CD4-positive, alpha-beta T cell treated with Interleukin-15 for 1 hour (primary cell): ENCODE measurements around the gene ANAPC1.
A peak's percentile ranks its signal among the peaks of the same experiment; 100 is the strongest.
"Not testable (repeated sequence)": the region's sequence is repeated elsewhere in the genome, so short reads cannot be mapped to it uniquely, and the experiment has no call there.

ENCODE experiments used
- DNase-seq: peaks from one replicate; pipeline ENCODE4 v3.0.0-alpha.2; 2020

ANAPC1 gene

DNA sequence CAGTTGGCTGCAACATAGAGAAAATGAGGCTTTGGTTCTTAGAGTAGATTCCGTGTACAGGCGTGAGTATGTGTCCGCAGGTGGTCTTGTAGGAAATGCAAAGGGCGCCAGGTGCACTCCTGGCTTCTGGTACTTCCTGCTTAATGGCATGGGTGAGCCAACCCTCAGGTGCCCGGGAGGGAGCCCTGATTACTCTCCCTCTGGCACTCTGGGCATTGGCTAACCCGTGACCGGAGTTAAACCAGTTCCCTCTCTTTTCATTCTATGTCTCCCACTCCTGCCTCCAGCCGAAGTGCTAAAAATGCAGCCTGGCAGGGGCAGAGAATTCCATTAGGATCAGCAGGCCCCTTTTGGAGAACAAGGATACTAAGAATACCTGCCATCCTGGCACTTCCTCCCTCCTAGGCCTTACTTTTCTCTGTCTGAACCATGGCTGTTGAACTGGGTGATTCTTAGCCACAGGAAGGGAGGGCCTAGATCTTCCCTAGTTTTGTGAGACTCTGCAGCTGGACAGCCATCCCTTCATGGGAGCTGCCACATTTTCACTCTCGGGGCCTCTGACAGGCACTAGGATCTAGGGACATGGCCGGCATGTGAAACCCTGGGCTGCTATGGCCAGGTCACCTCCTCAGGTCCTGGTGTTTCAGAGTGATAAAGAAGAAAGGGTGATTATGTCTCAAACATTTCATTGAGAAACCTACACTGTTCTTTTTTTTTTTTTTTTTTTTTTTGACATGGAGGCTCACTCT, 20.9 kb upstream of the ANAPC1 start:
- no peak for DNase-seq

DNA sequence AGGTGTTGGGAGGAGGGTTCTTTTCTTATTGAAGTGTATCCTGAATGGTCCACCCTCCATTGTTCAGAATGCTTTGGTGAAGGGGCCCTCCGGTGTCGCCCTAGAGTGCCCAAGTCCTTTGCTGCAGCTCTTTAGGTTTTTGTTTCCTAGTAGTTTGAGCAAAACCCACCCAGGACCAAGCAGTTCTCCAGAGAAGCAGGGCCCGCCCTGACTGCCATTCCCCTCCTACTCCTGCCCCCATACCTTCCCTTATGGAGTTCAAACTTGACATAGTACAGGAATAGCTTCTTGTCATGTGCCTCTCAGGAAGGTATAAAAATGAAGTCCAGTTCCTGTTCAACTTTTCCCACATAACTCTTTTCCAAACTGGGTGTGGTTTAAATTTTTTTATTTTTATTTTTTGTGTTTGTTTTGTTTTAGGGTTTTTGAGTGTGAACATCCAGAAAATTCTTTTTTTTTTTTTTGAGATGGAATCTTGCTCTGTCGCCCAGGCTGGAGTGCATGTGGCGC, 20.0 kb upstream of the ANAPC1 start:
- no peak for DNase-seq

DNA sequence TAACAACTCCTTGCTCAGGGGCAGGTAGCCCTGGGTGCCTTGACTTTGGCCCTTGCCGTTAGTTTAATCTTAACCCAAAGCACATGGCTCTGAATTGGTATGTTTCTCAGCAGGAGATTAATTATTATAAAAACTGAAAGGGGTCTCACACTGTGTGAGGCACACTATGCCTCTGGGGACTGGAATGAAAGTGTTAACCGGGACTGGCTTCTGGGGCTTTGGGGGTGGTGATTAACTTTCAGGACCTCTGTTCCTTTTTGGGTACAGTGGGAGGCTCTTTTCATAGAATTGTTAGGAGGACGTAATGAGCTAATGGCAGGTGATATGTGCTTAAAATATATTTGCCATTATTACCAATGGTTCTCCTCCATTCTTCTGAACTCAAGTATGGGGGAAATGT, 19.5 kb upstream of the ANAPC1 start:
- no peak for DNase-seq

DNA sequence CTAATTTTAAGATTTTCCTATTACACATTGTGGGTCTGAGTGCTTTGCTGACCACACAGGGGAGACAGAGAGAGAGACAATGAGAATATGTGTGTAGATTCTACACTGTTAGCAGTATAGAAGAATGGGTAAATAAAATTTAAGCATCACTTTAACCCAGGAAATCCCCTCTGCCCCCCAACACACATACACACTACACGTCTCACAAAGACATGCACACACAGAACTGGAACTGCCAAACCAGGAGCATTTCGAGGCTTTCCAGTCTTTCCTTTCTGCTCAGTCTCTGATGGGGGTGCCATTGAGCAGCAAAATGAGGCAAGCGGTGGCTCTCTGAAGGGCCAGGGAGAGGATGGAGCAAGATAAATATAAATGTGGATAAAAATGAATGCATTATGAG, 16.9 kb upstream of the ANAPC1 start:
- no peak for DNase-seq

DNA sequence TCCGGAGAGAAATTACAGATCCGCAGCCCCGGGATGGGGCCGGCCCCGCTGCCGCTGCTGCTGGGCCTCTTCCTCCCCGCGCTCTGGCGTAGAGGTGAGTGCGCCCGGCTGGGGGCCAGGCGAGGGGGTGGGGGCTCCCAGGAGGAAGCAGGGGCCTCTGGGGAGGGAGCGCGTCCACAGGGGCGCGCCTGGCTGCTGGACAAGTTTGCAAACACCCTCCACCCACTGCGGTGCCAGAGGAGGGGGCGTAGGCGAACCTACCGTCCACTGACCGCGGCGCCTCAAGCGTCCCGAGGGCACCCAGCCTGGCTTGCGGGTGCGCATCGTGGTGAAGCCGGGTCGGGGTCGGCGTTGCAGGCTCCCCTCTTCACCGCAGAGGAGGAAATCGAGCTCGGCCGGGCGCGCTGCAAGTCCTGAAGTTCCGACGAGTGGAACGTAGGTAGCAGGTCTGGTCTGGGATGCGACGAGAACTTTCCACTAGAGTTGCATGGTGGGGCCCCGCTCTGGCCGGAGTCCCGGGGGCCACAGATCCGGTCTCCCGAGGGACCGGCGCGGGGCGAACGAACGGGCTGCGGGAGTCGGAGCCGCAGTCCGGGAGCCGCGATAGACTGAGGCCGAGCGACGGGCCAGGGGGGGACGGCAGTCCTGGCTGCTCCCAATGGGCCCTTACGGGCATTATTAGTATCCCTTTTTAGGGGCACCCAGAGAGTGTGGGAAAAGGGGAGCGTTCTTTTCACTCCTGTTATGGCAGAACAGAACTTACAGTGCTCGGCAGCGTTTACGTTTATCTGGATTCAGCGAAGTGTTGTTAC, 14.9 kb upstream of the ANAPC1 start:
- no peak for DNase-seq

DNA sequence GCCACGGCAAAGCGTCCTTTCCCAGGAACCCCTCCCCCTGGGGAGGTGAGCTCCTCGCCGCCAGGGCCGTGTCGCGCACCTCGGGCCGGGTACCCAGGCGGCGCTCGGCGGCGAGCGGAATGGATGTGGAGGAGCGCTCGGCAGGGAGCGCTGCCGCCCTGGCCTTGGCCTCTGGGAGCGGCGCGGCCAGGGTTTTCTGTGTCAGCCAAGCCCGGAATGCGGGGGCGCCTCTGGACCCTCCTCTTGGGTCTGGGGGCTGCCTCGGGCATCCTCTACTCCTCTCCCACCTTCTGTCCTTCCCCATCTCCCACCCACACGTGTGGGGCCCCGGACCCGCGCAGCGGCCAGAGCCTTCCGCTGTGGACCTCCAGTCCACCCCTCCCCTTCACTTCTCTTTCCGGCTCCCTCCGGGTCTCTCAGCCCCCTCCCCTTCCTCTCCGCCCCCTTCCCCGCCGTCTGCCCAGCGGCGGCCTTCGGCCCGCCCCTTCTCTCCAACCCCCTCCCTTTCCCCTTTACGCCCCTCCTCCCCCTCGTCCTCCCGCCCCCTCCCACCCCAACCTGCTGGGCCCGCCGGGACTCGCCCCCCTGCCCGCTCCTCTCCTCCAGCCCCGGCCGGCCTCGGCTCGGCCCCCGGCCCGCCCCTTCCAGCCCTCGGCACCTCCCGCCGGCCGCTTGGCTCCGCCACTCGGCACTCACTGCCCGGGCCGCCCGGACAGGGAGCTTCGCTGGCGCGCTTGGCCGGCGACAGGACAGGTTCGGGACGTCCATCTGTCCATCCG, 14.1 kb upstream of the ANAPC1 start, which contains the start of gene MERTK:
Gene MERTK (plus strand): TSS at position 684 of the 779 bp plus-strand sequence. CDS start 129 bp downstream, outside the sequence.
- DNase-seq = peak; percentile 32

DNA sequence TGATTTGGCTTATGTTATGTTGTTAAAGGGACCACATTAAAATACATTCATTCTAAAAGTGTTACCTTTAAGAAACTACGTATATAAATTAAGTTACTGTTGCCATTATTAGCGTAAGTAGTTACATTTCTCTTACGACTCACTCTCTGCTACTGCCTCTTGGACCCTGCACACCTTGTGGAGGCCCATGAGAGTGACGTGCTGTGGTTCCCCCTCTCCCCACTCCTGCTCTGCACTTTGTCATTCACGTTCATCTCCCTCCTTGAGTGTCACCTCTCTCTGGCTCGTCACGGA, 13.6 kb upstream of the ANAPC1 start:
- no peak for DNase-seq

DNA sequence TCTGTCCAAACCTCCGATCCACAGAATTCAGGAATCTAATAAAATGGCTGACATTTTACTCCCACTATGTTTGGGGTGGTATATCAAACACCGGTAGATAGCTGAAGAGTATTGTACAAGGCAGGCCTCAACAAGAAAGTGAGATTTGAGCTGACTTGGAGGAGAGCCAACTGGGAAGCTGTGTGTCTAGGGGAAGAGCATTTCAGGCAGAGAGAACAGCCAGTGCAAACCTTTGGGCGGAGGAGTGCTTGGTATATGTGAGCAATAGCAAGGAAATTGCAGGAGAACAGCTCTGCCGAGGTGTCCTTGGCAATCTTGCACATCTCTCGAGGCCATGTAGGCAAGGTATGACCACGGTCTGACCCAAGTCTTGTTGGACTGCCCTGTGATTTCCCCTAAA, 12.6 kb upstream of the ANAPC1 start:
- no peak for DNase-seq

DNA sequence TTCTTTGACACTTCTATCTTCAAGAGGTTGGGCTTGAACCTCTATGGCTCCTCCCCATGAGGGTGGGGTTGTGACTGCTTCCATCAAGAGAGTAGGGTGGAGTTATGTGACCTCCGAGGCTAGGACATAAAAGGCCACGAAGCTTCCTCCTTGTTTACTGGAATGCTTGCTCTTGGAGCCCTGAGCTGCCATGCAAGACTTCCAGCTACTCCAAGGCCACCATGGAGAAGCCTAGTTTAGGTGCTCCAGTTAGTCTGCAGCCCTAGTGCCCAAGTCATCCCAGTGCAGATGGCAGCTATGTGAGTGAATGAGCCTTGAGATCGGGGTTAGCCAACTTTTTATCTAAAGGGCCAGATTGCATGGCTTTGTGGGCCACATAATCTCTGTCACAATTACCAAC, 12.0 kb upstream of the ANAPC1 start:
- no peak for DNase-seq

DNA sequence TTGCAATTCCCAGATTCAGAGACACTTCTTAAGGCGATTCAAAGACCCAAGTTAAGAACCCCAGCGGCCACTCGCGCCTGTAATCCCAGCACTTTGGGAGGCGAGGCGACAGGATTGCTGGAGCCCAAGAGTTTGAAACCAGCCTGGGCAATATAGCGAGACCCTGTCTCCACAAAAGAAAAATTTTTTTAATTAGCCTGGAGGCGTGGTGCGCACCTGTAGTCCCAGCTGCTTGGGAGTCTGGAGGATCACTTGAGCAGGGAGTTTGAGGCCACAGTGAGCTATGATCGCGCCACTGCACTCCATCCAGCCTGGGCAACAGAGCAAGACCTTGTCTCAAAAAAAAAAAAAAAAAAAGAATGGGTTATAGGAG, 585 bp upstream of the ANAPC1 start:
- DNase-seq = no peak

DNA sequence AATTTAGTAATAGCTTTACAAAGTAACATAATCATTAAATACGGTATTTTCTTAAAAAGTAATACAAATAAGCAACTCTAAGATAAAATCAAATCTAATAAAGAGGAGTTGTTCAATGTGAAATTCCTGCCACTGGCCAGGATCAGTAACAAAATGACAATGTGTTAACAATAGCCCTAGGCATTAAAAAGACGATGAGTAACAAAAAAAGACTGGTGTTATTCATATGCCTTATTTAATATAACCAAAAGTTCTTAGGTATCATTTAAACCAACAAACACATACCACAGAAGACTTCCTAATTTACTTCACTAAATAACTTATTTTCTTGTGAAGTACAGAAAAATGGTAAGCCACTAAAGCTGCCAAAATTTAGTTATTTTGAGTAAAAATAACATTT, 11.2 kb downstream of the ANAPC1 start:
- not testable (repeated sequence) for DNase-seq

DNA sequence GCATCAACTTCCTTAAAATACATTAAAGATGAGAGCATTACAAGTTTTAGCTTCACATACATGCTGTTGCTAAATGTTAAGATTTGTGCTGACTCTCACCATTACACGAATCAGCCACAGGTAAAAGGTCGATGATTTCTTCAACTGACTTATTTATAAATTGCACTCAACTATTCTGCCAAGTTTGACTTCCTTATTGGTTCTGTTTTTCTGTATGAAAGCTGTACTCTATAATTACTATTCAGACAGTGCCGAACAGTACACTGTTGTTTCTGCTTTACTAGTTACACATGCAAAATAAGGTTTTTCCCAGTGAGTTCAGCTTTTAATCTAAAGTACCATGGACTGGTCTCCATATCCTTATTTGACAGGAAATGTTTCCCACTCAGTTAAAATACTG, 18.9 kb downstream of the ANAPC1 start:
- not testable (repeated sequence) for DNase-seq

DNA sequence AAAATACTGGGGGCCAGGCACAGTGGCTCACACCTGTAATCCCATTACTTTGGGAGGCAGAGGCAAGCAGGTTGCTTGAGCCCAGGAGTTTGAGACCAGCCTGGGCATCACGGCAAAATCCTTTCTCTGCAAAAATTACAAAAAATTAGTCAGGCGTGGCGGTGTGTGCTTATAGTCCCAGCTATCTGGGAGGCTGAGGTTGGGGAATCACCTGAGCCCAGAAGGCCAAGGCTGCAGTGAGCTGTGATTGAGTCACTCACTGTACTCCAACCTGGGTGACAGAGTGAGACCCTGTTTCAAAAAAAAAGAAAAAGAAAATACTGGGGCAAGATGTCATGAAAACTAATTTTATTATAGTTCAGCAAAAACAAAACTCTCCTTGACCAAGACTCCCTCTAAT, 24.0 kb downstream of the ANAPC1 start:
- not testable (repeated sequence) for DNase-seq

DNA sequence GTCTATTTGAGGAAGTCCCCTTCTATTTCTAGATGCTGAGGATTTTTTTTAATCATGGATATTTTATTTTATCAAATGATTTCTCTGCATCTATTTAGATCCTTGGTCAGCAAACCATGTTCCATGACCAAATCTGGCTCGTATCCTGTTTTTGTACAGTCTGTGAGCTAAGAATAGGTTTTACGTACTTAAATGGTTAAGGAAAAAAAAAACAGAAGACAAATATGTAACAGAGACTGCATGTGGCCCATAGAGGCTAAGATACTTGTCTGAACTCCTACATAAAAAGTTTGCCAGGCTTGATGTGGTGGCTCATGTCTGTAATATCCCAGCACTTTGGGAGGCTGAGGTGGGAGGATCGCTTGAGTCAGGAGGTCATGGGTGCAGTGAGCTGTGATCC, 31.4 kb downstream of the ANAPC1 start:
- not testable (repeated sequence) for DNase-seq

DNA sequence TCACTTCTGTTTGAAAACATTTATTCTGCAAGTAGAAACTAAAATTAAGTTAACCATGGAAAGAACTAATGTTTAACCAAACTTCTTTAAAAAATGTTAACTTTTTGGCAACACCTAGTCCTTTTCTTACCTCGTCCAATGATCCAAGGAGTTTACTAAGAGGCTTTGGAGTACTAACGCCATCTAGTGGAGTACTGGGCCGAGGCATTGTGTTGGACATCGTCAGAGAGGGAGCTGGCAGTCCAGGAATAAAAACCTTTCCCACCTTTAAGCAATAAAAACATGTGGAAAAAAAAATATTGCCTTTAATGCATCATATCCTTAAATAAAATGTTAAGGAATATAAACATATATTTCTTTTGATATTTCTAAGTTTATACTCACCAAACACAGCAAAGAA, 33.3 kb downstream of the ANAPC1 start:
- not testable (repeated sequence) for DNase-seq

DNA sequence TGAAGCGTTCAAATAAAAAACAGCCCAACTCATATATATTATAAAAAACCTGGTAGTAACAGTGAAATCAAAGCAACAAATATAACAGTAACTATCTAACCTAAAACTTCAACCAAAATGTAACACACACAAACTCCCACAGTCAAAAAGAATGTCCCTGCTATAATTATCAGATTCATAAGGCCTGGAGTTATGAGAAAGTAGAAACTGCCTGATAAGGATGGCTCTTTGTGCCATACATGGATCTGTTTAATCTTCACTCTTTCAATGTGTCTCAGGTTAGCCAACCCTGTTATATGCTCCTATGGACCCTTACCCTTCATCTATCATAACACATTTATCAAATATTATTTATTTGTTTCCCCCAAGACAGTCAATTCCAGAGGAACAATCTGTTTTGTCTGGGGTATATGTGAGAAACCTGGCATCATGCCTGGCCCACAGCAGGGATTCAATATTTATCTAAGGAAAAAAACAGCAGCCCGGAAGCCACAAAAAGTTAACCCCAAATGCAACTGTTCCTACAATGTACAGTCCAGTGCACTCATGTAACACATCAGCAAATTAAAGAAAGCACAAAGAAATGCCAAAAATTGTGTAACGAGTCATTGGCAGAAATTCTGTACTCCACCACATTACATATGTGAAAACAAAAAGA, 44.2 kb downstream of the ANAPC1 start:
- DNase-seq = not testable (repeated sequence)

DNA sequence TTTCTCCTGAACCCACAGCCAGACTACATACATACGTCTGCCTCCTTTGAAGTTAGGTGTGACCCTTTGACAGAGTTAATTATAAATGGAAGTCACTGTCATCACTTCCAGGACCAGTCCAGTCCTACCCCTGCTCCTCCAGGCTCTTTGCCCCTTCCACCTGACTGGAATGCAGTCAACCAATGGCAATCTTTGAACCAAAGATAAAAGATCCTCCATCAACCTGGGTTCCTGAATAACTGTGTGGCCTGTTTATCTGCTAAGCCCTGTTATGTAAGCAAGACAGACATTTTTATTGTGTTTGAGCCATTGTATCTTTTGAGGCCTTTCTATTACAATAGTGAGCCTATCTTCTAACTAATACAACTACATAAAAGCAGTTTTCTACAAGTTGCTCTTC, 45.0 kb downstream of the ANAPC1 start:
- not testable (repeated sequence) for DNase-seq

DNA sequence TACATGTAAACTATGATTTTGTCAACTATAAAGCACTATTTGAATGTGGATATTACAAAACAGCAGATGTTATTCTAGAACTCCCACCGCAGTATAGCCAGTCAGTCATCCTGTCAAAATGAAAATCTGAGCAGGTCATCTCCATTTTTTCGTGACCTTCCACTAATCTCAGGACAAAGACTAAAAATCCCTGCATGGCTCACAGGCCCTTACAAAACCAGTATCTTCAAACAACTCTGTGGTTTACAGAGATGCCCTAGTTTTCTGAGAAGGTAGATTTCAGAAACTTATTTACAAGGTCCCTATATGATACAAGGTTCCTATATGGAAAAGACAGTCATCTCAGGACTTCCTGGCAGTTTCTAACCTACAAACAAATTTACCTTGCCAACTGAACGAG, 49.8 kb downstream of the ANAPC1 start:
- DNase-seq = not testable (repeated sequence)

DNA sequence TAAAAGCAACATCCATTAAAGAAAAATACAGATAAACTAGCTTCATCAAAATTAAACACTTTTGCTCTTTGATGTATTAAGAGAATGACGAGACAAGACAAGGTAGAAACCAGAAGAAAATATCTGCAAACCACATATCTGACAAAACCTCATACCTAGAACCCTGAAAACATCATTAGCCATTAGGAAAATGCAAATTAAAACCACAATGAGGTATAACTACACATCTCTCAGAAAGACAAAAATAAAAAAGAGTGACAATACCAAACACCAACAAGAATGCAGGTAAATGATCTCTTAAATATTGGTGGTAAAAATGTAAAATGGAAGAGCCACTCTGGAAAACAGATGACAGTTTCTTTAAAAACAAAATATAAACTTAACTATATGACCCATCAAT, 53.5 kb downstream of the ANAPC1 start:
- not testable (repeated sequence) for DNase-seq

DNA sequence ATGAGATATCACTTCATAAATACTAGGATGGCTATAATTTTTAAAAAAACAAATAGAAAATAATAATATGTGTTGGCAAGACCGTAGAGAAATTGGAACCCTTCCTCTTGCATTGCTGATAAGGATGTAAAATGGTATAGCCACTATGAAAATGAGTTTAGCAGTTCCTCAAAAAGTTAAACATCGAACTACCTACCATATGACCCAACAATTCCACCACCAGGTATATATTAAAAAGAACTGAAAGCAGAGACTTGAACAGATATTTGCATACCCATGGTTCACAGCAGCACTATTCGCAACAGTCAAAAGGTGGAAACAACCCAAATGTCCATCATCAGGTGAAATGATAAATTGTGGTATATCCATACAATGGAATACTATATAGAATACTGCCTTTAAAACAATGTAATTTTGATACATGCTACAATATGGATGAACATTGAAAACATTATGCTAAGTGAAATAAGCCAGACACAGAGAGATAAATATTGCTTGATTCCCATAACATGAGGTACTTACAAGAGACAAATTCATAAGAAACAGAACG, 55.7 kb downstream of the ANAPC1 start:
- not testable (repeated sequence) for DNase-seq

DNA sequence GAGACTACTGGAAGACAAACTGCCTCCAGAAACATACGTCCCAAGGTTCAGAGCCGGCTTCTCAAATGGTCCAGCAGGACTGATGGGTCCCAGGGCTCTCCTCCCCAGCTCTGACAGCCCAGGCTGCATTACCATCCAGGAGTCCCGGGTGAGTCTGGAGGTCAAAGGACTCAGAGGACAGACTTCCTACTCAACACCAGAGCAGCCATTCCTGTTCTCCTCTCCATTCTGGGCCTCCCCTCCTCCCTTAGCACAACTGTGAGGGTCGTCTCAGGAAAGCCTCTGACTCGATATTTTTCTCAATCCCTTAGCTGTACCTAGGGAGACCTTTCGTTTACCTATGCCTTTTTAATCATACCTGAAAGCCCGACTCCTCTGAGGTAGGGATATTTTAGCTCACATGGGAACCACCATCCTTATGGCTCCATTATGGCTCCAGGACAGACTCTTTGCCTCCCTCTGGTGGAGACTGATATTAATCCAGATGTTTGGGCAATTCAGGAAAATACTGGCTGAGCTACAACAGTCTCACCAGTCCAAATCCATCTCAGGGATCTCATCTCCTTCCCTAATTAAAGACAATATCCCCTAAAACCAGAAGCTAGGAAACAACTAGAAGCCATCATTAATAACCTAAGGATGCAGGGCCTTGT, 70.9 kb downstream of the ANAPC1 start:
- DNase-seq = not testable (repeated sequence)

DNA sequence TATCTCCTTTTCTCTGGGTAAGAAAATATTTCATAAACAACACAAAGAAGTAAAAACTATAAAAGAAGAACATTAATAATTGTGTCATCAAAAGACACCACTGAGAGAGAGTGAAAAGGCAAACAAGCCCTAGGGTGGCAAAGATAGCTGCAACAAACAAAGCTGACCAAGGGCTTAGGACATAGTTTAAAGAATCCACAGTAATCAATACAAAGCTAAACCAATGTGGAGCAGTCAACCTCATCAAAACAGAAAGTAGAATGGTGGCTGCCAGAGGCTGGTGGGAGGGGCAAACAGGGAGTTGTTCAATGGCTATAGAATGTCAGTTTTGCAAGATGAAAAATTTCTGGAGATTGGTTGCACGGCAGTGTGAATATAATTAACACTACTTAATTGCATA, 93.4 kb downstream of the ANAPC1 start:
- DNase-seq = not testable (repeated sequence)
